Esophagus muscularis mucosa (tissue), 3 donors: ENCODE measurements around the gene CXXC4.

Experiments used
- POLR2A ChIP-seq: fragments of 450-650 bp; IDR thresholded peaks from one replicate; pipeline ENCODE4 v1.6.1; 2017; ENCODE audit warnings: antibody characterized with exemption, moderate library complexity, mild to moderate bottlenecking, low read depth
- POLR2AphosphoS5 ChIP-seq, 2 donors: sonication (generic); formaldehyde crosslinking; IDR thresholded peaks; one replicate each; pipeline ENCODE4 v1.6.1; 2017; ENCODE audit warnings: antibody characterized with exemption in 2 of 2
- TF ChIP-seq, protein P1 (sequence below), 3 experiments: fragments of 200-600 bp in 2 of 3; fragments of 450-650 bp in 1 of 3; sonication (generic) in 2 of 3; IDR thresholded peaks; one replicate each; pipeline ENCODE4 v1.5.1; 2017 to 2019; ENCODE audit warnings: antibody characterized with exemption in 3 of 3, mild to moderate bottlenecking in 2 of 3, moderate library complexity in 1 of 3

DNA sequence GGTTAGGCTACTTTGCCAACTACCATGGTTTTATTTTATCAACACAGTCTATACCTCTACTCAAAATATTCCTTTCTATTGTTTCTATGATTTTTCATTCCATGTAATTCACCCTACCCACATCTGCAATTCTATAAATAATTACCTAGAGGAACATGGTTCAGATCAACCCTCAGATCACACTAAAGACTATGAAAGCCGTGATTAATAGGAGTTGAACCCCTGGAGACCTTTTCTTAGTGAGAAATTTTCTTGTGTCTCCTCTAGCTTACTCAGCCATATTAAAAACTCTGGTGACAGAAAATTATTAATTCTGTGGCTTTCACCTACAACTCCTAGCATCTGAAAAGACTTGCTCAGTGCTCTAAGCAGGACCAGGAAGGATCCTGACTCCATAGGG is 38.5 kb upstream of the CXXC4 start:
- TF ChIP-seq POLR2AphosphoS5 (IDR thresholded peaks at IDR 0.05) = no peak
- TF ChIP-seq, protein P1, sequence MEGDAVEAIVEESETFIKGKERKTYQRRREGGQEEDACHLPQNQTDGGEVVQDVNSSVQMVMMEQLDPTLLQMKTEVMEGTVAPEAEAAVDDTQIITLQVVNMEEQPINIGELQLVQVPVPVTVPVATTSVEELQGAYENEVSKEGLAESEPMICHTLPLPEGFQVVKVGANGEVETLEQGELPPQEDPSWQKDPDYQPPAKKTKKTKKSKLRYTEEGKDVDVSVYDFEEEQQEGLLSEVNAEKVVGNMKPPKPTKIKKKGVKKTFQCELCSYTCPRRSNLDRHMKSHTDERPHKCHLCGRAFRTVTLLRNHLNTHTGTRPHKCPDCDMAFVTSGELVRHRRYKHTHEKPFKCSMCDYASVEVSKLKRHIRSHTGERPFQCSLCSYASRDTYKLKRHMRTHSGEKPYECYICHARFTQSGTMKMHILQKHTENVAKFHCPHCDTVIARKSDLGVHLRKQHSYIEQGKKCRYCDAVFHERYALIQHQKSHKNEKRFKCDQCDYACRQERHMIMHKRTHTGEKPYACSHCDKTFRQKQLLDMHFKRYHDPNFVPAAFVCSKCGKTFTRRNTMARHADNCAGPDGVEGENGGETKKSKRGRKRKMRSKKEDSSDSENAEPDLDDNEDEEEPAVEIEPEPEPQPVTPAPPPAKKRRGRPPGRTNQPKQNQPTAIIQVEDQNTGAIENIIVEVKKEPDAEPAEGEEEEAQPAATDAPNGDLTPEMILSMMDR (IDR thresholded peaks at IDR 0.05) = no peak
- no peak for TF ChIP-seq POLR2A
